Measurements from ENCODE around the gene JHY. TPM values are rescaled to one million over a fixed set of nuclear protein-coding genes. Genes with fewer than 3 reads are reported as not detected.

Gene JHY
- polyA plus RNA-seq, 1 of the 3 experiments (the other 2 are of a cell fraction): 2.9 TPM

- TF ChIP-seq MXI1 (IDR thresholded peaks at IDR 0.05; ENCODE audit: low read depth, low read length) (no peak), RXRA (IDR thresholded peaks at IDR 0.05; ENCODE audit: borderline replicate concordance, low read depth) (no peak)
- H3K4me3 ChIP-seq (ENCODE audit: low read depth in 2 of 2, low read length in 1 of 2): no peak overlapping the region
- ChIA-PET POLR2A (no interaction called here), CTCF (interaction anchor here (0.8 to 22.4 kb wide), 5 partner anchors 12 to 183 kb away, joined by 3 to 409 read pairs (median 7); no protein-coding TSS in a partner anchor)
- 46% methylated on average over 4 of the region's 4 CpGs for WGBS (ENCODE audit: low lambda C conversion rate)
- no peaks in the 10 kb centered on the region for H3K36me3 ChIP-seq (replicated peaks in 1 of 2; ENCODE audit: control insufficient read depth in 1 of 2, insufficient read depth in 2 of 2, low read length in 1 of 2)
- H4K20me1 ChIP-seq (ENCODE audit: insufficient read depth): no peaks in the 10 kb centered on the region
- H3K27ac ChIP-seq (ENCODE audit: low read depth in 2 of 2, low read length in 1 of 2): no peak overlapping the region
- H3K4me2 ChIP-seq: no peak overlapping the region
- no peaks in the 10 kb centered on the region for H3K27me3 ChIP-seq (ENCODE audit: insufficient read depth)
- no peak overlapping the region for H3K9ac ChIP-seq
- no peak overlapping the region for H2AFZ ChIP-seq (ENCODE audit: low read depth)
- no peaks in the 10 kb centered on the region for H3K79me2 ChIP-seq (ENCODE audit: insufficient read depth)
- H3K9me2 ChIP-seq: no peaks in the 10 kb centered on the region
- H3K4me1 ChIP-seq (ENCODE audit: control insufficient read depth in 1 of 2, insufficient read depth in 2 of 2, low read depth in 1 of 2, low read length in 1 of 2): peaks cover 0 to 2% of the 10 kb centered on the region in 2 experiments; a peak in 1 of 4 replicates
- H3F3A ChIP-seq (replicated peaks; ENCODE audit: insufficient read depth): no peaks in the 10 kb centered on the region
- H3K9me3 ChIP-seq: no peaks in the 10 kb centered on the region
- peak; percentile 37 for DNase-seq
These were observed 11.3 kb upstream of the JHY start for GRCh38 chr11:122871302-122871701.

GRCh38 chr11:122872046-122872445 is 10.5 kb upstream of the JHY start:
- TF ChIP-seq POLR2AphosphoS5 (IDR thresholded peaks at IDR 0.05; ENCODE audit: low read depth, low read length) (no peak), TEAD4 (IDR thresholded peaks at IDR 0.05; ENCODE audit: borderline replicate concordance, insufficient read depth) (no peak), MAX (IDR thresholded peaks at IDR 0.05; ENCODE audit: low read depth) (no peak)
- H3K4me2 ChIP-seq: no peak overlapping the region
- H3K79me2 ChIP-seq (ENCODE audit: insufficient read depth): no peaks in the 10 kb centered on the region
- H3K9me2 ChIP-seq: no peaks in the 10 kb centered on the region
- no peaks in the 10 kb centered on the region for H3K27me3 ChIP-seq (ENCODE audit: insufficient read depth)
- H3K9me3 ChIP-seq: no peaks in the 10 kb centered on the region
- no peak overlapping the region for H3K9ac ChIP-seq
- CTCF ChIA-PET: interaction anchor here (0.7 to 22.4 kb wide), 5 partner anchors 8 to 182 kb away, joined by 3 to 409 read pairs (median 10); no protein-coding TSS in a partner anchor
- POLR2A ChIA-PET: no interaction called here
- WGBS (ENCODE audit: low lambda C conversion rate): 72% methylated on average over 3 of the region's 3 CpGs
- no peaks in the 10 kb centered on the region for H3K36me3 ChIP-seq (replicated peaks in 1 of 2; ENCODE audit: control insufficient read depth in 1 of 2, insufficient read depth in 2 of 2, low read length in 1 of 2)
- H3F3A ChIP-seq (replicated peaks; ENCODE audit: insufficient read depth): no peaks in the 10 kb centered on the region
- peaks cover 0 to 2% of the 10 kb centered on the region in 2 experiments; a peak in 1 of 4 replicates for H3K4me1 ChIP-seq (ENCODE audit: control insufficient read depth in 1 of 2, insufficient read depth in 2 of 2, low read depth in 1 of 2, low read length in 1 of 2)
- no peak overlapping the region for H3K4me3 ChIP-seq (ENCODE audit: low read depth in 2 of 2, low read length in 1 of 2)
- H3K27ac ChIP-seq (ENCODE audit: low read depth in 2 of 2, low read length in 1 of 2): no peak overlapping the region
- H4K20me1 ChIP-seq (ENCODE audit: insufficient read depth): no peaks in the 10 kb centered on the region
- H2AFZ ChIP-seq (ENCODE audit: low read depth): no peak overlapping the region
- no peak for DNase-seq

GRCh38 chr11:122874991-122875390 is 7.6 kb upstream of the JHY start:
- CTCF ChIA-PET: interaction anchor here (0.9 to 22.4 kb wide), 3 partner anchors 11 to 387 kb away, joined by 3 to 409 read pairs (median 45); no protein-coding TSS in a partner anchor
- 89% methylated on average over 7 of the region's 7 CpGs for WGBS (ENCODE audit: low lambda C conversion rate)
- no peaks in the 10 kb centered on the region for H3K9me2 ChIP-seq

More at GRCh38 chr11:122874991-122875390, 7.6 kb upstream of the JHY start:
- Histone ChIP-seq H3K4me3 (ENCODE audit: low read depth in 2 of 2, low read length in 1 of 2) (no peak overlapping the region), H3K27me3 (ENCODE audit: insufficient read depth) (no peaks in the 10 kb centered on the region), H2AFZ (ENCODE audit: low read depth) (no peak overlapping the region), H3K9me3 (no peaks in the 10 kb centered on the region), H3K79me2 (ENCODE audit: insufficient read depth) (no peaks in the 10 kb centered on the region), H3K27ac (ENCODE audit: low read depth in 2 of 2, low read length in 1 of 2) (no peak overlapping the region), H3K4me2 (no peak overlapping the region), H3F3A (replicated peaks; ENCODE audit: insufficient read depth) (no peaks in the 10 kb centered on the region), H3K9ac (no peak overlapping the region), H3K36me3 (replicated peaks in 1 of 2; ENCODE audit: control insufficient read depth in 1 of 2, insufficient read depth in 2 of 2, low read length in 1 of 2) (no peaks in the 10 kb centered on the region), H4K20me1 (ENCODE audit: insufficient read depth) (no peaks in the 10 kb centered on the region), H3K4me1 (ENCODE audit: control insufficient read depth in 1 of 2, insufficient read depth in 2 of 2, low read depth in 1 of 2, low read length in 1 of 2) (peaks cover 2% of the 10 kb centered on the region in 2 experiments; a peak in 2 of 4 replicates)
- TF ChIP-seq CHD2 (IDR thresholded peaks at IDR 0.05; ENCODE audit: low read length, partially characterized antibody) (no peak), FOXM1 (IDR thresholded peaks at IDR 0.05; ENCODE audit: low read depth) (no peak), FOSL2 (IDR thresholded peaks at IDR 0.05; ENCODE audit: borderline replicate concordance, low read depth) (no peak)
- no peak for DNase-seq
- POLR2A ChIA-PET: no interaction called here

All from SK-N-SH (cell line).